ENCODE data around the gene INSR.

The INSR gene

DNA sequence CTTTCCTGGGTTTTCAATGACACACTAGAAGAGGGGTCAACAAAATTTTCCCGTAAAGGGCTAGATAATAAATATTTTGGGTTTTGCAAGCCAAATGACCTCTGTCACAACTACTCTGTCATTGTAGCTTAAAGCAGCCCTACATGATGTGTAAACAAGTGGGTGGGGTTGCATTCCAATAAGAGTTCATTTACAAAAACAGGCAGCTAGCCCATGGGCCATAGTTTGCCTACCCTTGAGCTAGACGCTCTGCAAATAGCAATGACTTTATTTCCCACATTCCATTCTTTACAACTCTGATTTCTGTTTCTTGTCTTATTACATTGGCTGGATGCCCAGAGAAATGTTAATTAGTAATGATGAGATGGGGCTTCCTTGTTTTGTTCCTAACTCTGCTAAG lies 148.7 kb downstream of the INSR start:
- TF ChIP-seq, protein P1, sequence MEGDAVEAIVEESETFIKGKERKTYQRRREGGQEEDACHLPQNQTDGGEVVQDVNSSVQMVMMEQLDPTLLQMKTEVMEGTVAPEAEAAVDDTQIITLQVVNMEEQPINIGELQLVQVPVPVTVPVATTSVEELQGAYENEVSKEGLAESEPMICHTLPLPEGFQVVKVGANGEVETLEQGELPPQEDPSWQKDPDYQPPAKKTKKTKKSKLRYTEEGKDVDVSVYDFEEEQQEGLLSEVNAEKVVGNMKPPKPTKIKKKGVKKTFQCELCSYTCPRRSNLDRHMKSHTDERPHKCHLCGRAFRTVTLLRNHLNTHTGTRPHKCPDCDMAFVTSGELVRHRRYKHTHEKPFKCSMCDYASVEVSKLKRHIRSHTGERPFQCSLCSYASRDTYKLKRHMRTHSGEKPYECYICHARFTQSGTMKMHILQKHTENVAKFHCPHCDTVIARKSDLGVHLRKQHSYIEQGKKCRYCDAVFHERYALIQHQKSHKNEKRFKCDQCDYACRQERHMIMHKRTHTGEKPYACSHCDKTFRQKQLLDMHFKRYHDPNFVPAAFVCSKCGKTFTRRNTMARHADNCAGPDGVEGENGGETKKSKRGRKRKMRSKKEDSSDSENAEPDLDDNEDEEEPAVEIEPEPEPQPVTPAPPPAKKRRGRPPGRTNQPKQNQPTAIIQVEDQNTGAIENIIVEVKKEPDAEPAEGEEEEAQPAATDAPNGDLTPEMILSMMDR (IDR thresholded peaks at IDR 0.05; ENCODE audit: low read depth, low read length, missing control alignments) = no peak
- H3K4me3 ChIP-seq (ENCODE audit: low read depth, low read length) = no peak overlapping the region
- no peak for DNase-seq (ENCODE audit: low read depth)

GRCh38 chr19:7142771-7143170 lies 151.4 kb downstream of the INSR start:
- TF ChIP-seq, protein P1 (IDR thresholded peaks at IDR 0.05; ENCODE audit: low read depth, low read length, missing control alignments) = no peak
- H3K4me3 ChIP-seq (ENCODE audit: low read depth, low read length) = no peak overlapping the region
- DNase-seq (ENCODE audit: low read depth) = no peak

- no peak overlapping the region for H3K4me3 ChIP-seq (ENCODE audit: low read depth, low read length)
- DNase-seq (ENCODE audit: low read depth) = no peak
- TF ChIP-seq, protein P1 (IDR thresholded peaks at IDR 0.05; ENCODE audit: low read depth, low read length, missing control alignments) = no peak
These were observed 154.1 kb downstream of the INSR start for GRCh38 chr19:7140137-7140536.

DNA sequence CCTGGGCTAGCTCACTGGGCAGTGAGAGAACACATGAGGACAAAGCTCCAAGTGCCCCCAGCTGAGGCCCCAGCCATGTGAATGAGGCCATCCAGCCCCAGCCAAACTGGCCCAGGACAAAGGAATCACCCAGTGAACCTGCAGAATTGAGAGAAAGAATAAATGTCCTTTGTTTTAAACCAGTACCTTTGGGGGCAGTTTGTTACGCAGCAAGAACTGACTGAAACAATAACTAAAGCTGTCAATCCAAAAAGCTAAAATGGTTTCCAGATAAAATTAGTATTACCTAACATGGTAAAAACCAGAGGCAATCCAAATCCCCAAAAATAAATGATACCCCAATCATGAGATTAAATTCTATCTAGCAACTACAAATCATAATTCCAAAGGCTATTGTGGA lies 155.1 kb downstream of the INSR start:
- H3K4me3 ChIP-seq (ENCODE audit: low read depth, low read length) = no peak overlapping the region
- DNase-seq (ENCODE audit: low read depth) = no peak
- TF ChIP-seq, protein P1 (IDR thresholded peaks at IDR 0.05; ENCODE audit: low read depth, low read length, missing control alignments) = no peak

DNA sequence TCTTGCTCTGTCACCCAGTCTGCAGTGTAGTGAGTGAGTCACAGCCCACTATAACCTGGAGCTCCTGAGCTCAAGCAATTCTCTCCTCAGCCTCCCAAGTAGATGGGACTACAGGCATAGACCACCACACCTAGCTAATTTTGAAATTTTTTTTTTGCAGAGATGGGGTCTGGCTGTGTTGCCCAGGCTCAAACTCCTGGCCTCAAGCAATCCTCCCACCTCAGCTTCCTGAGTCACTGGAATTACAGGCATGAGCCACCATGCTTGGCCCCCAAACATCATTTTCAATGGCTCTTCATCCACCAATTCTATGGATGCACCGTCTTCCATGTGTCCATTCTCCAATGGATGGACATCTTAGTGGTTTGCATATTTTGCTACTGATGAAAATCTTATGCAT lies 155.8 kb downstream of the INSR start:
- no peak overlapping the region for H3K4me3 ChIP-seq (ENCODE audit: low read depth, low read length)
- TF ChIP-seq, protein P1 (IDR thresholded peaks at IDR 0.05; ENCODE audit: low read depth, low read length, missing control alignments) = no peak
- no peak for DNase-seq (ENCODE audit: low read depth)

GRCh38 chr19:7137120-7137519 lies 157.1 kb downstream of the INSR start:
- no peak for DNase-seq (ENCODE audit: low read depth)
- H3K4me3 ChIP-seq (ENCODE audit: low read depth, low read length) = no peak overlapping the region
- TF ChIP-seq, protein P1 (IDR thresholded peaks at IDR 0.05; ENCODE audit: low read depth, low read length, missing control alignments) = no peak

DNA sequence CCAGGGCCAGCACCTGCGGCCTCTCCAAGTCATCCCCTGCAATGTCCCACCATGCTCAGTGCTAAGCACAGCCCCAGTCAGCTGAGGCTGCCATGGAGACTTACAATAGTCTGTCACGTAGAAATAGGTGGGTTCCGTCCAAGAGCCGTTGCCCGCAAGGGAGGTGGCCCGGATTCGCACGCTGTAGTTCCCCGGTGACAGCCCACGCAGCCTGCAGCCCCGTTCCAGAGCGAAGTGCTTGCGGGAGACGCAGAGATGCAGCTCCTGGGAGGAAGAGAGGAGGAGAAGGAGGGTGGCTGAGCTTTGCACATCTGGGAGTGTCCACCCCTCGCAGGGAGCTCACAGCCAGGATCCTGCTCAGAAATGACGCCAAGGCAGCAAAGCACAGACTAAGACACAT lies 162.2 kb downstream of the INSR start:
- no peak overlapping the region for H3K4me3 ChIP-seq (ENCODE audit: low read depth, low read length)
- no peak for DNase-seq (ENCODE audit: low read depth)
- TF ChIP-seq, protein P1 (IDR thresholded peaks at IDR 0.05; ENCODE audit: low read depth, low read length, missing control alignments) = no peak
